Smooth muscle cell (in vitro differentiated cells): ENCODE results near the gene SHLD1. TPM values are rescaled to one million over a fixed set of nuclear protein-coding genes. Genes with fewer than 3 reads are reported as not detected.

Experiments used
- DNase-seq: peaks from one replicate; lab custom pipeline; 2025; ENCODE audit not compliant: unreplicated experiment; lab: John Stamatoyannopoulos, UW
- H2AFZ ChIP-seq: fragments of 200-600 bp; sonication (generic); 2 replicates; pipeline ENCODE4 v1.6.0; 2016; ENCODE audit warnings: antibody characterized with exemption, low read depth, mild to moderate bottlenecking
- H3F3A ChIP-seq: fragments of 200-600 bp; sonication (generic); 2 replicates; pipeline ENCODE4 v1.6.0; 2017; ENCODE audit warnings: antibody characterized with exemption, low read depth
- H3K27ac ChIP-seq: fragments of 200-600 bp; sonication (generic); 2 replicates; pipeline ENCODE4 v1.5.1; 2016; ENCODE audit warnings: low read depth, mild to moderate bottlenecking
- H3K27me3 ChIP-seq: fragments of 200-600 bp; sonication (generic); 2 replicates; pipeline ENCODE4 v1.6.1; 2016; ENCODE audit warnings: low read depth, mild to moderate bottlenecking
- H3K36me3 ChIP-seq: fragments of 200-600 bp; sonication (generic); 2 replicates; pipeline ENCODE4 v1.5.1; 2016; ENCODE audit warnings: low read depth
- H3K4me1 ChIP-seq: fragments of 200-600 bp; sonication (generic); 2 replicates; pipeline ENCODE4 v1.5.1; 2016; ENCODE audit warnings: low read depth
- H3K4me2 ChIP-seq: fragments of 200-600 bp; sonication (generic); 2 replicates; pipeline ENCODE4 v1.6.0; 2016; ENCODE audit warnings: mild to moderate bottlenecking
- H3K4me3 ChIP-seq: fragments of 200-600 bp; sonication (generic); 2 replicates; pipeline ENCODE4 v1.5.1; 2016; ENCODE audit warnings: mild to moderate bottlenecking
- H3K79me2 ChIP-seq: fragments of 200-600 bp; sonication (generic); 2 replicates; pipeline ENCODE4 v1.6.0; 2016; ENCODE audit warnings: low read depth, mild to moderate bottlenecking
- H3K9ac ChIP-seq: fragments of 200-600 bp; sonication (generic); 2 replicates; pipeline ENCODE4 v1.6.0; 2016; ENCODE audit warnings: low read depth
- H3K9me3 ChIP-seq: fragments of 200-600 bp; sonication (generic); replicated peaks from 2 replicates; pipeline ENCODE4 v1.5.1; 2016; ENCODE audit warnings: low read depth
- H4K20me1 ChIP-seq: fragments of 200-600 bp; sonication (generic); 2 replicates; pipeline ENCODE4 v1.6.0; 2016; ENCODE audit warnings: low read depth
- WGBS: methylation state at CpG from one replicate; pipeline ENCODE4 v1.1.7; 2016; ENCODE audit warnings: low lambda C conversion rate; 5-methylcytosine and 5-hydroxymethylcytosine counted together
- polyA plus RNA-seq: library from polyadenylated mRNA; unstranded; fragments of >200 nt; fragmentation: Nextera tagmentation; extraction: Ambion mirVana; gene quantifications from 2 replicates; pipeline ENCODE4 v1.2.1, GENCODE V29; 2016
- total RNA-seq: library from RNA; depleted of rRNA; stranded (reverse); fragments of >200 nt; gene quantifications from 2 replicates; pipeline ENCODE4 v1.2.3, GENCODE V29; 2014
- TF ChIP-seq, protein P1 (sequence below): fragments of 200-600 bp; sonication (generic); IDR thresholded peaks from 2 replicates; pipeline ENCODE4 v1.5.1; 2017; ENCODE audit warnings: borderline replicate concordance, mild to moderate bottlenecking, antibody characterized with exemption; ENCODE audit not compliant: insufficient read depth, poor library complexity, severe bottlenecking

The SHLD1 gene
- total and polyA plus RNA-seq, 2 experiments from 2014 or later, result 3.3 to 3.7 TPM

DNA sequence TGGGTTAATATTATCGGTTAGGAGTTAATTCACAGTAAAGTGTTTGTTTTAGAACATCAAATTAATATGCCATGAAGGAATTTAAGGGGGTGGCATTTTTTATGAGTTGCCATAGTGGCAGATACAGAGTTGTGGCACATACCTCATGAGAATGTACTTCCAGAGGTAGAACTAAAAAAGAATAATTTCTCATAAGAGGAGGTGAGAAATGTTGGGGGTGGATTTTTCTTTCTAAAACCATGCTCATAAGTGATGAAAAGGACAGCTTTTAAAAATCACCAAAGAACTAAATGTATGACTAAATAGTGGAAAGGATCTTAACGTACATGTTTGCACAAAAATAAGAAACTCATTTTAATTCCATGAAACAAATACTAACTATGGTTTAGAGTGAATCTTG lies 58.7 kb downstream of the SHLD1 start:
- H3K9ac ChIP-seq, result no peak overlapping the region
- H3K9me3 ChIP-seq, result no peaks in the 10 kb centered on the region
- no peak overlapping the region for H2AFZ ChIP-seq
- H3K27ac ChIP-seq, result no peak overlapping the region
- TF ChIP-seq, protein P1, sequence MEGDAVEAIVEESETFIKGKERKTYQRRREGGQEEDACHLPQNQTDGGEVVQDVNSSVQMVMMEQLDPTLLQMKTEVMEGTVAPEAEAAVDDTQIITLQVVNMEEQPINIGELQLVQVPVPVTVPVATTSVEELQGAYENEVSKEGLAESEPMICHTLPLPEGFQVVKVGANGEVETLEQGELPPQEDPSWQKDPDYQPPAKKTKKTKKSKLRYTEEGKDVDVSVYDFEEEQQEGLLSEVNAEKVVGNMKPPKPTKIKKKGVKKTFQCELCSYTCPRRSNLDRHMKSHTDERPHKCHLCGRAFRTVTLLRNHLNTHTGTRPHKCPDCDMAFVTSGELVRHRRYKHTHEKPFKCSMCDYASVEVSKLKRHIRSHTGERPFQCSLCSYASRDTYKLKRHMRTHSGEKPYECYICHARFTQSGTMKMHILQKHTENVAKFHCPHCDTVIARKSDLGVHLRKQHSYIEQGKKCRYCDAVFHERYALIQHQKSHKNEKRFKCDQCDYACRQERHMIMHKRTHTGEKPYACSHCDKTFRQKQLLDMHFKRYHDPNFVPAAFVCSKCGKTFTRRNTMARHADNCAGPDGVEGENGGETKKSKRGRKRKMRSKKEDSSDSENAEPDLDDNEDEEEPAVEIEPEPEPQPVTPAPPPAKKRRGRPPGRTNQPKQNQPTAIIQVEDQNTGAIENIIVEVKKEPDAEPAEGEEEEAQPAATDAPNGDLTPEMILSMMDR, result no peak
- no peak overlapping the region for H3K4me3 ChIP-seq
- H3K79me2 ChIP-seq, result no peaks in the 10 kb centered on the region
- no peaks in the 10 kb centered on the region for H3K36me3 ChIP-seq
- H3F3A ChIP-seq, result no peaks in the 10 kb centered on the region
- DNase-seq, result no peak
- H3K4me1 ChIP-seq, result peaks cover 6% of the 10 kb centered on the region
- H3K4me2 ChIP-seq, result no peak overlapping the region
- H3K27me3 ChIP-seq, result no peaks in the 10 kb centered on the region
- 94% methylated on average over 2 of the region's 2 CpGs for WGBS
- no peaks in the 10 kb centered on the region for H4K20me1 ChIP-seq

DNA sequence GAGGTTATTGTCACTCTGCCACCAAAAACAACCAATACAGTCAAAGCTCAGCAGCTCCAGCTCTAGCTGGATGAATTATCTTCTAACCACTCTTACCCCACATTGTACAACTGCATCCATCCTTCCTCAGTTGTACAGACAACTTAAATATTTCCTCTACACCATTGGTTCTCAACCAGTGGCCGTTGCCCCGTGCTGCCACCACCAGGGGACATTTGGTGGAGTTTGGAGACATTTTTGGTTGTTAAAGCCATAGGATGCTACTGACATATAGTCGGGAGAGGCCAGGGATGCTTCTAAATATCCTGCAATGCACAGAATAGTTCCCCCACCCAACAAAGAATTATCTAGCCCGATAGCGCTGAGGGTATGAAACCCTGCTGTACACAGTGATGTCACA lies 59.3 kb downstream of the SHLD1 start:
- Histone ChIP-seq H2AFZ (no peak overlapping the region), H3K4me3 (no peak overlapping the region), H3K36me3 (no peaks in the 10 kb centered on the region), H3K79me2 (no peaks in the 10 kb centered on the region), H3K9me3 (no peaks in the 10 kb centered on the region), H3K27ac (no peak overlapping the region), H3K4me2 (no peak overlapping the region), H4K20me1 (no peaks in the 10 kb centered on the region), H3K9ac (no peak overlapping the region), H3K27me3 (no peaks in the 10 kb centered on the region), H3F3A (no peaks in the 10 kb centered on the region), H3K4me1 (peaks cover 4% of the 10 kb centered on the region)
- TF ChIP-seq, protein P1, result no peak
- 91% methylated on average over 5 of the region's 5 CpGs for WGBS
- DNase-seq, result no peak

DNA sequence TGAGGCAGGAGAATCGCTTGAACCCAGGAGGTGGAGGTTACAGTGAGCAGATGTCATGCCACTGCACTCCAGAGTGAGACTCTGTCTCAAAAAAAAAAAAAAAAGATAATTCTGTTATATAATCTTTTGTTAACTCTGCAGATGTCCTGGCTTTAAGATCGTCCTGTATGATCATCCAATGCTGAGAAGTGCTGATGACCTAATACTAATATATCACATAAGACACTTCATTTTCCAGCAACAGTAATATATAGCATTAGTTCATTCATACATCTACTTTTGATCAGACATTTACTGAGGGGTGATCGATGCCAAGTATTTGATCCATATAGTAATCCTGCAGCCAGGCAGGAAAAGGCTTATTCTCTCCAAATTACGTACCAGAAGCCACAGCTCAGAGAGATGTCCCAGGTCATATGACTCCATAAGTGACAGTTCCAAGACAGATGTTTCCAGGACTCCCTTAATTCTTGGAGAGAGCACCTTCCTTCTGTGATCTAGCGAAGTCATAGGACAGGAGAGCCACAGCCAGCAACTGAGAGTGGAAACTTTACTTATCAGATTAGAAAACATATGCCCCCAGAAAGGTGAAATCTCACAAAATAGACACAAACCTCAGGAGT lies 60.7 kb downstream of the SHLD1 start:
- no peaks in the 10 kb centered on the region for H3K9me3 ChIP-seq
- no peaks in the 10 kb centered on the region for H4K20me1 ChIP-seq
- no peaks in the 10 kb centered on the region for H3K27me3 ChIP-seq
- no peak overlapping the region for H2AFZ ChIP-seq
- no peaks in the 10 kb centered on the region for H3F3A ChIP-seq
- no peak overlapping the region for H3K4me3 ChIP-seq
- H3K9ac ChIP-seq, result no peak overlapping the region
- no peaks in the 10 kb centered on the region for H3K4me1 ChIP-seq
- H3K27ac ChIP-seq, result no peak overlapping the region
- TF ChIP-seq, protein P1, result no peak
- H3K4me2 ChIP-seq, result no peak overlapping the region
- WGBS, result 93% methylated on average over 5 of the region's 5 CpGs
- no peaks in the 10 kb centered on the region for H3K79me2 ChIP-seq
- H3K36me3 ChIP-seq, result no peaks in the 10 kb centered on the region
- no peak for DNase-seq

DNA sequence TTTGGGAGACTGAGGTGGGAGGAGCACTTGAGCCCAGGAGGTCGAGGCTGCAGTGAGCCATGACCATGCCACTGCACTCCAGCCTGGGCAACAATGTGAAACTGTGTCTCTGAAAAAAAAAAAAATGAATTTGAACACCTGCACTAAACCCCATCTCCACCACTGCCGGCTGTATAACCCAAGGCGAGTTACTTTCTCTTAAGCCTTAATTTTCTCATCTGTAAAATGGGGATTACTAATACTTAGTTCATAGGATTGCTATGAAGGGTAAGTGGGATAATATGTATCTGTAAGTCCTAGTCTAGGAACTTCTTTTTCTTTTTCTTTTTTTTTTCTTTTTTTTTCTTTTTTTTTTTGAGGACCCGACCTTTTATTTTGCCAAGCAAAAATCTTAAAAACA lies 61.5 kb downstream of the SHLD1 start:
- Histone ChIP-seq H3K4me2 (no peak overlapping the region), H3K4me3 (no peak overlapping the region), H3K27ac (no peak overlapping the region), H2AFZ (no peak overlapping the region), H3K4me1 (no peaks in the 10 kb centered on the region), H4K20me1 (no peaks in the 10 kb centered on the region), H3K9me3 (no peaks in the 10 kb centered on the region), H3K79me2 (no peaks in the 10 kb centered on the region), H3K9ac (no peak overlapping the region), H3K36me3 (no peaks in the 10 kb centered on the region), H3F3A (no peaks in the 10 kb centered on the region), H3K27me3 (no peaks in the 10 kb centered on the region)
- TF ChIP-seq, protein P1, result no peak
- DNase-seq, result no peak
- WGBS, result 90% methylated on average over 4 of the region's 4 CpGs
